NCI-H2029 treated with DMSO at 0.1 percent for 48 hours (cell line): ENCODE data around the gene SEPTIN12.

Source experiments
- DNase-seq: peaks from one replicate; lab custom pipeline; 2025; lab: John Stamatoyannopoulos, UW

SEPTIN12 gene

GRCh38 chr16:4783951-4784336, 4.2 kb downstream of the SEPTIN12 start:
- no peak for DNase-seq

GRCh38 chr16:4783251-4783950, 4.7 kb downstream of the SEPTIN12 start:
- DNase-seq = no peak

DNA sequence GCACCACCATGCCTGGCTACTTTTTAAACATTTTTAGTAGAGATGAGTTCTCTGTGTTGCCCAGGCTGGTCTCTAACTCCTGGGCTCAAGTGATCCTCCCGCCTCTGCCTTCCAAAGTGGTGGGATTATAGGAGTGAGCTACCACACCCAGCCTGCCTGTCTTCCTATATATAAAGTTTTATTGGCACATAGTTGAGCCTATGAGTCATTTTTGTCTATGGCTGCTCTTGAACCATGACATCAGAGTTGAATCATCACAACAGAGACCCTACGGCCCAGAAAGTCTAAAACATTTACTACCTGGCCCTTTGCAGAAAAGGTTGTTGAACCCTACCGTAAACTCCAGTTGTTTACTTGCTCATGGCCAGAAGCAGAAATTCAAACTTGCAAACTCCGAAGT, 7.9 kb downstream of the SEPTIN12 start:
- no peak for DNase-seq

DNA sequence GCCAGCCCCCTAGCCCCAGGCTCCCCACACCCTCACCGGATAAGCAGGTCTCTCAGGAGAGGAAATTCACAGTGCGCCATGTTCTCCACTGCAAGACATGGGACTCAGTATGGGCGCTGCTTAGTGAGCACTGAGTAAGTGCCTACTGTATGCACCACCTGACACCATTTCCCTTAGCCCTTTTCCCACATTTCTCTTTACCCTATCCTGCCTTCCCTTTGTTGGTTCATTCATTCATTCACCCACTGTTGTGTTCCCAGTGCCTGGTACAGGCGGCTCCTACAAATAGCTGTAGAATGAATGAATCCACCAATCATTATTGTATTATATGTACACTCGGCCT, 10.1 kb downstream of the SEPTIN12 start:
- no peak for DNase-seq

GRCh38 chr16:4777339-4778049, 10.7 kb downstream of the SEPTIN12 start:
- no peak for DNase-seq

DNA sequence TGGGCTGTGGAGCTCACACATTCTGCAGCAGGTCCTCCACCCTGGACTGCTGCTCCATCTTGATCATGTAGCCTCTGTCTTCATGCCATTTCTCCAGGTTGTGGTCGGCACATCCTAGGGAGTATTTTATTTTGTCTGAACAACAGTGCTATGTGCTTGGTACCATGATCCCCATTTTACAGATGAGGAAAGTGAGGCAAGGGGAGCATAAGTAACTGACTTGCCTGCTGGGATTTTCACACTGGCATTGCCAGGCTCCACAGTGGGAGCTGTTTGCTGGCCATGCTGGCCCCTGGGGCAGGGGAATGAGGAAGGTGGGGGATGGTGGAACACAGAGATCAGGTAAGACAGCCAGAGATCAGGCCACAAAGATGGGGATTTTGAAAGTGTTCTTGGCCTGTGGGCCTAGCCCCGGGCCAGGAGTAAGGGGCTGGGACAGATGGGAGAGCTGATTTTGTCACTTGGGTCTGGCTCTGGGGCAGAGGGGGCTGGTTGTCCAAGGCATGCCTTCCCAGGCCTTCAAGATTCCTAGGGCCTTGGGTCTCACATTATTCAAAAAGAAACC, 11.9 kb downstream of the SEPTIN12 start:
- no peak for DNase-seq

GRCh38 chr16:4775005-4775404, 13.1 kb downstream of the SEPTIN12 start:
- no peak for DNase-seq

DNA sequence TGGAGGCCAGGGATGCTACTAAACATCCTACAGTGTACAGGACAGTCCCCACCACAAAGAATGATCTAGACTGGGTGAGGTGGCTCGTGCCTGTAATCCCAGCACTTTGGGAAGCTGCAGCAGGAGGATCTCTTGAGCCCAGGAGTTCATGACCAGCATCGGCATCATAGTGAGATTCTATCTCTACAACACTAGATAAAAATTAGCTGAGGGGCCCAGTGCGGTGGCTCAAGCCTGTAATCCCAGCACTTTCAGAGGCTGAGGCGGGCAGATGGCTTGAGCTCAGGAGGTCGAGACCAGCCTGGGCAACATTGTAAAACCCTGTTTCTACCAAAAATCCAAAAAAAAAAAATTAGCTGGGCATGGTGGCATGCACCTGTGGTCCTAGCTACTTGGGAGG, 15.8 kb downstream of the SEPTIN12 start:
- no peak for DNase-seq

- no peak for DNase-seq
Observed at GRCh38 chr16:4771646-4772045, 16.5 kb downstream of the SEPTIN12 start.

- no peak for DNase-seq
Observed at GRCh38 chr16:4769306-4769638, 18.9 kb downstream of the SEPTIN12 start.

- DNase-seq = peak; percentile 72
Observed at GRCh38 chr16:4768549-4769305, 19.4 kb downstream of the SEPTIN12 start.

GRCh38 chr16:4767872-4768548, 20.1 kb downstream of the SEPTIN12 start:
- DNase-seq = no peak

GRCh38 chr16:4766875-4767628, 21.1 kb downstream of the SEPTIN12 start, which contains the start of gene ZNF500:
Gene ZNF500, minus strand, starts transcription at chr16:4767162. Its CDS starts 1,184 bp downstream, at chr16:4765978.
- DNase-seq = peak; percentile 66

GRCh38 chr16:4765511-4766474, 22.4 kb downstream of the SEPTIN12 start:
- no peak for DNase-seq

DNA sequence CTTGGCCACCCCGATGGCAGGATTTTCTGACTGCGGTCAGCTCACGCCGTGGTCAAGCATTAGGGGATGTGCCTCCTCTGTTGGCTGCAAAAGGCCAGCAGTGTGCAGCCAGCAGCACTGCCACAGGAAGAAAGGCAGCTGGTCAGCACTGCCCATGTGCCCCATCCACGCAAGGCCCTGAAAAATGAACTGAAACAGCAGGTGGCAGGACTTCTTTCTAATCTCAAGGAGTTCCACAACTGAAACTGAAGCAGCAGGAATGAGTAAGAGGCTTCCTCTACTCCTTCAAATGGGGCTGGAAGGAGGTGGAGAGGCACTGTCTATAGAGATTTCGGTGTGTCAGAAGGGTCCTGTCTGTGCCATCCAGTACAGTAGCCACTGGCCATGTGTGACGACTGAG, 24.4 kb downstream of the SEPTIN12 start:
- no peak for DNase-seq

GRCh38 chr16:4762205-4762604, 25.9 kb downstream of the SEPTIN12 start:
- DNase-seq = no peak

GRCh38 chr16:4760221-4760910, 27.8 kb downstream of the SEPTIN12 start:
- DNase-seq = no peak

- DNase-seq = no peak
Observed at GRCh38 chr16:4755687-4756086, 32.5 kb downstream of the SEPTIN12 start.

DNA sequence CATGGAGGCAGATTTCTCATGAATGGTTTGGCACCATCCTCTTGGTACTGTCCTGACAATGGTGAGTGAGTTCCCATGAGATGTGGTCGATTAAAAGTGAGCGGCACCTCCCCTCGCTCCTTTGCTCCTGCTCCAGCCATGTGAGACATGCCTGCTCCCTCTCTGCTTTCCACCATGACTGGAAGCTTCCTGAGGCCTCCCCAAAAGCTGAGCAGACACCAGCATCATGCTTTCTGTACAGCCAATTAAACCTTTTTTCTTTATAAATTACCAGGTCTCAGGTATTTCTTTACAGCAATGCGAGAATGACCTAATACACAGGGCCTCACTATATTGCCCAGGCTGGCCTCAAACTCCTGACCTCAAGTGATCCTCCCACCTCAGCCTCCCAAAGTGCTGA, 33.3 kb downstream of the SEPTIN12 start:
- DNase-seq = no peak

- no peak for DNase-seq
Observed at GRCh38 chr16:4753227-4753626, 34.9 kb downstream of the SEPTIN12 start.
